ENCODE data around the gene KCNG2.

The KCNG2 gene

GRCh38 chr18:79910563-79911343 is 113.0 kb downstream of the KCNG2 start:
- DNase-seq (ENCODE audit: low spot score), result peak; percentile 20

GRCh38 chr18:79911344-79912270 is 113.9 kb downstream of the KCNG2 start:
- DNase-seq (ENCODE audit: low spot score), result peak; percentile 70

DNA sequence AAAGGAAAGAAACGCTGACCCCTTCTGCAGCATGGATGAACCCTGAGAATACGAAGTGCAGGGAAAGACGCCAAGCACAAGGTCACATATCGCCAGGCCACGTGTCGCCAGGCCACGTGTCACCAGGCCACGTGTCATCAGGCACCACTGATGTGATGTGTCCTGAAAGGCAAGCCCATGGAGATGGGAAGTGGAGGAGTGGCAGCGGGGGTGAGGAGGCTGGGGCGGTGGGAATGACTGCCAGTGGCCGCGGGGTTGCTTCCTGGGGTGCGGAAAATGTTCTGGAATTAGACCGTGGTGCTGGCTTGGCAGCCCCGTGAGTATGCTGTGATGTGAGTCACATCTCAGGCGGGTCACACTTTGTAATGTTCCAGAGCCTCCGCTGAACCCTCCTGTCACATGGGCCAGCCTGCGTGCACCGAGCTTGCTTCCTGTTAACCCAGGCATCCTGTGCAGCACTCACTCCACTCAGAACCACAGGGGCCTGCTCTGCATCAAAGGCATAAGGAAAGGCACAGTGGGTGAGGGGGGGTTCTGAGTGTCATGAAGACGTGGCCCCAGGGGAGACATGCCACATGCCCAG is 114.8 kb downstream of the KCNG2 start:
- DNase-seq (ENCODE audit: low spot score), result peak; percentile 31

GRCh38 chr18:79912994-79913831 is 115.5 kb downstream of the KCNG2 start:
- DNase-seq (ENCODE audit: low spot score), result no peak

DNA sequence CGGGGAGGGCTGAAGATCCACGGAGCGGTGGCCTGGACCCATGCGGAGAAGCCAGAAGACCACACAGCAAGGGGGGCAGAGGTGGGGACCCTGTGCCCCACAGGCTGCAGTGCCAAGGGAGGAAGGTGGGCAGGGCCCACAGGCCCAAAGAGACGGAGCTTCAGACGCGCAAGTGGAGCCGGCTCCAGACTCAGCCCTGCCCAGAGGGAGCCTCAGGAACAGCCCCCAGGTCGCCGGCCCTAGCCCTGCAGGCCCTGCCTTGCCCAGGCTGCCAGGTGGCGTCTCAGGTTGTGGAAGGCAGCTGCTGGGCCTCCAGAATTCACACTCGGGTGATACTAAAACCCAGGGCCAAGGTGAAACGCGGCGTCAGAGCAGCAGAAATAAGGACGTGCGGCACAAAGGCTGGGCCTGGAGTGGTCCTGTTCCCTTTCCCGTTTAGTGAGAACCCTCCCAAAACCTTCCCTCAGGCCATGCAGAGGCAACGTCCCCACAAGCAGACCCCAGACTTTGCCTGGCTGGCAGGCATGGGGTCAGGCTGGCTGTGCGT is 116.9 kb downstream of the KCNG2 start:
- DNase-seq (ENCODE audit: low spot score), result no peak

DNA sequence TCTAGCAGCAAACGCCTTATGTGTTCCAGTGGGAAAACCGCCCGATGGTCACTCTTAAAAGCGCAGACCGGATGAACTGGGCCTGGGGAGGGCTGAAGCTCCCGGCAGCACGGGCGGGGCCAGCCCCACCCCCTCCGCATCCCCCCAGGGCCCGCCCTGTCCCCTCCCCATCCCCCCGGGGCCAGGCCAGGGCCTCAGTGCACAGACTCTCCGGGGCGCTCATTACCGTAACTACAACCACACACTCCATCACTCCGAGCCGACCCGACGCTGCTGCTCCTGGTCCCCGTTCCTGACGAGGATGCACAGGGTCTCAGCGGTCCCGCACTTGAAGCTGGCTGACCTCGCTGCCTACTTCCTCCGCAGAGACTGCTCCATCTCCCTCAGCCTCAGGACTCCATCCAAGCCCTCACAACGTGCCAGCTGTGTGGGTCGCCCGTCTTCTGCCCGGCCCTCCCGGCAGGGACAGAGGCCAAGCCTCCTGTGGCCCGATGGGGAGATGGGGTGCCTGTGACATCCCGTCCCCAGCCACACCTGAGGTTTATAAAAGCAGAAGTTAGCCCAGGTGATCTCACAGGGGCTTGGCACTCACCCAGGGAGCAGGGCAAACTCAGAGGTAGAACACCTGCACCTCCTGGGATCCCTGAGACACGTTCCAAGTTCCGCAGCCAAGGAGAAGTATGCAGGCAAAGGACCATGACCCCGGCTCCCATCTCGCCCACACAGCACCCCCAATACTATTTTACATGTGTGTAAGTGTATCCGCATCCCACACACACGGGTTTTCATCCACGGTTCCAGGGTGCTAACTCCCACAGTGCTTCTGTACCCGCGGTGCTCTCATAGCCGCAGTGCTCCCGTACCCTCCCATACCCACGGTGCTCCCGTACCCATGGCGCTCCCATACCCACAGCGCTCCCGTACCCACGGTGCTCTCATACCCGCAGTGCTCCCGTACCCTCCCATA is 117.7 kb downstream of the KCNG2 start:
- DNase-seq (ENCODE audit: low spot score), result peak; percentile 59

DNA sequence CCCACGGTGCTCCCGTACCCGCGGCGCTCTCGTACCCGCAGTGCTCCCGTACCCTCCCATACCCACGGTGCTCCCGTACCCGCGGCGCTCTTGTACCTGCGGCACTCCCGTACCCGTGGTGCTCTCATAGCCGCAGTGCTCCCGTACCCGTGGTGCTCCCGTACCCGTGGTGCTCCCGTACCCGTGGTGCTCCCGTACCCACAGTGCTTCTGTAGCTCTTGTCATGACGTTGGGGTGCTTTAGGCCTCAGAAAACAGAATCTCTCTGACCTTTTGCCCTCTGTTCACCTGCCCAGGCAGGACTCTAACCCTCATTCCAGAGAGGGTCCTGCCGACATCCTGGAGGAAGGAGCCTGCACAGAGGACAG is 118.4 kb downstream of the KCNG2 start:
- no peak for DNase-seq (ENCODE audit: low spot score)

DNA sequence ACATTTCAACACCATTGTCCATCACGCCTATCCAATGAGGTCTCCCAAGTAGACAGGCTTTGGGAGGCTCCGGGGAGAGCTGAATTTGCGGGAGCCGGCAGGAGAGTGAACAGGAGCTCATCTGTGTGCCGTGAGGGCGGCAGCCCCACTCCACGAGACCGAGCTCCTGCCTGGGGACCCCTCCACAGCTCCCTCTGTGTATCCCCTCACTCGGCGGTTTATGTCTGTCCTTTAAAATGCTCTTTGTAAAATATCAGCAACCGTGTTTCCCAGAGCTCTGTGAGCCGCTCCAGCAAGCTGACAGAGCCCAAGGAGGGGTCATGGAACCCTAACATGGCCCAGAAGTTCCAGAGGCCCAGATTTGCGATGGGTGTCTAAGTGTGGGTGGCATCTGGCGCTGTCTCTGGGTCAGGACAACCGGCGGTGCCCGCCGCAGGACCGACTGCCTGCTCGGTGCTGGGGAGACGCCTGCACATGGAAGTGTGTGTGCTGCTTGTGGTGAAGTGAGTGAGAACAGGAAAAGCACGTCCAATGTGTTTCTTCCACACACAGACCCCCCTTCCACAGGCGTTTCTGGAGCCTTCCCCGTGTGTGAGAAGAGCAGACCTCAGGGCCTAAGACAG is 118.9 kb downstream of the KCNG2 start:
- no peak for DNase-seq (ENCODE audit: low spot score)

GRCh38 chr18:79917169-79917852 is 119.6 kb downstream of the KCNG2 start:
- no peak for DNase-seq (ENCODE audit: low spot score)

- no peak for DNase-seq (ENCODE audit: low spot score)
These were observed 120.3 kb downstream of the KCNG2 start for GRCh38 chr18:79917853-79918614.

DNA sequence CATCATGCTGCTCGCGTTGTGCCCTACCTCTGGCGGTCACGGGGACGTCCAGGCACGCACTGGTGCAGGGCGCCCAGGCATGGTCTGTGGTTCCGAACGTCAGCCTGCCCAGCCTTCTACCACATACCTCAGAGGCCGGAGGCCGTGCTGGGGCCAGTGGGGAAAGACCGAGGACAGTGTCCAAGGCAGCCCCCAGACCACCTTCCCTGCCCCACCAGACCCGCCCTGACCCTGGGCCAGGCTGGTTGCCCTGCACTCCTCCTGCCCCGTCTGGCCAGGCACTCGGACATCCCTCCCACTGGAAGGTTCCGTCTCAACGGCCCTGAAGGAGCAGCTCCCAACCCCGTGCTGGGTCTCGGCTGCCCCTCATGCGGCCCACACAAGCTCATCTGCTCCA is 120.9 kb downstream of the KCNG2 start:
- DNase-seq (ENCODE audit: low spot score), result no peak

DNA sequence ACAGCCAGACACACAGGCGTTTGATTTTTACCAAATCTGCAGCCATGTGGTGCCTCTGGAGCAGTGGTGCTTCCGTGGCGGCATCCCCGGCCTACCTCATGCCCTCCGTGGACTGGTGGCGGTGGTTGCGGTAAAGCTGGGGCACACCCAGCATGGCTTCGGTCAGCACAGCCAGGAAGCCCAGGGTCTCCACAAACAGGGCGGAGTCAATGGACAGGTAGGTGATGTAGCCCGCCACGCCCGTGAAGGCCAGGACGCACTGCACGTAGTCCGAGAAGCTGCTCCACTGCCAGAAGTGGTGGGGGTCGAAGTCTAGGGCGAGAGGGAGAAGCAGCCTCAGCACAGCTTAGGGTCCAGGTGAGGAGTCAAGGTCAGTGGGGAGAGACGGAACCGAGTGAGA is 121.4 kb downstream of the KCNG2 start:
- no peak for DNase-seq (ENCODE audit: low spot score)

DNA sequence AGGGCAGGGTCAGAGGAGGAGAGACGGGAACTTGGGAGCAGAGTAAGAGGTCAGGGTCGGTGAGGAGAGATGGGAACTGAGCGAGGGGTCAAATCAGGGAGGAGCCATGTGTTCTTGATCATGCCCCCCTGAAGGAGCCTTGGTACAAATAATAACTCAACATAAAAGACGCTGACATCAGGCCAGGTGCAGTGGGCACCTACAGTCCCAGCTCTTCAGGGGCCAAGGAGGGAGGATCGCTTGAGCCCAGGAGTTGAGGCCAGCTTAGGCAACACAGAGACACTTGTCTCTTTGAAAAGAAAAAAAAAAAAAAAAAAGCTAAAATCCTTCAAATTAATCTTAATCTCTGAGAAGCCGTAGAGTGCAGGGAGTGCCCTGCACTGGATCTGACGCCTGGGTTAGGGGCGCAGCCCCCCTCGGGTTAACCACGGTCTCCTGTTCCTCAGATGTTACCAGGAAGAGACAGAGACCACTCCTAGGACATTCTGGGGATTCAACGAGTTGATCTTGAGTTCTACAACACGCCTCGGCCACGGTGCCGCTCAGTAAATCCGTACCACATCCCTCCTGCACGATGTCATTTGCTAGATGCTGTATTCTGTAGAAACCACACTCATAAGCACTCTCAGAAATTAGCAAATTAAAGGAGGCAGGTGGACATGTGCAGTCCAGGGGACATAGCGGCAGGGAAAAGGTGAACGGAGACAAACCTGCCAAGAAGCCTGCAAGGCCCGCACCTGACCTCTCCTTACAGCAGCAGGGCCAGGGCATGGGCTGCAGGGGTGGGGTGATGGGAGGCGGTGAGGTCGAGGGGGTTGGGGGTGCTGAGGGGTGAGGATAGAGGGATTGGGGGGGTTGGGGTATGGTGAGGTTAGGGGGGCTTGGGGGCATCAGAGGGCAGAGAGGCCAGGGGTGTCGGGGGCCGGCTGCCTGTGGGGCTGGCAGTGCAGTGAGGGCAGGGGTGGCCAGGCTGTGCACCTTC is 124.5 kb downstream of the KCNG2 start:
- no peak for DNase-seq (ENCODE audit: low spot score)

DNA sequence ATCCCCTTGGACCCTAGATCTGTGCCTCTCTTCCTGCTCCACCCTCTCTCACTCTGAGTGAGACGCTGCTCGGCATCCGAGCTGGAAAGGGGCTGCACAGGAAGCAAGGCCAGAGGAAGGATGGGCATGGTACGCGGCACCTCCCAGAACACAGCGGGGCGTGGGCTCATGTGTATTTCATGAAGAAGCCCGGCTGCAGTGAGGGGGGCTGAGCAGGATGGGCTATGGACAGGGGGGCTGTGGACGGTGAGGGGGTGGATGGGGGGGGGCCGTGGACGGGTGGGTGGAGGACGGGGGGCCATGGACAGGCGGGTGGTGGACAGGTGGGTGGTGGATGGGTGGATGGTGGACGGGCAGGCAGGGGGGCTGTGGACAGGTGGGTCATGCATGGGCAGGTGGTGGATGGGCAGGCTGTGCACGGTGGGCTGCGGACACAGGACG is 125.3 kb downstream of the KCNG2 start:
- no peak for DNase-seq (ENCODE audit: low spot score)

GRCh38 chr18:79923896-79924585 is 126.3 kb downstream of the KCNG2 start:
- no peak for DNase-seq (ENCODE audit: low spot score)
